ENCODE results near the gene RAC3.

RAC3 gene

DNA sequence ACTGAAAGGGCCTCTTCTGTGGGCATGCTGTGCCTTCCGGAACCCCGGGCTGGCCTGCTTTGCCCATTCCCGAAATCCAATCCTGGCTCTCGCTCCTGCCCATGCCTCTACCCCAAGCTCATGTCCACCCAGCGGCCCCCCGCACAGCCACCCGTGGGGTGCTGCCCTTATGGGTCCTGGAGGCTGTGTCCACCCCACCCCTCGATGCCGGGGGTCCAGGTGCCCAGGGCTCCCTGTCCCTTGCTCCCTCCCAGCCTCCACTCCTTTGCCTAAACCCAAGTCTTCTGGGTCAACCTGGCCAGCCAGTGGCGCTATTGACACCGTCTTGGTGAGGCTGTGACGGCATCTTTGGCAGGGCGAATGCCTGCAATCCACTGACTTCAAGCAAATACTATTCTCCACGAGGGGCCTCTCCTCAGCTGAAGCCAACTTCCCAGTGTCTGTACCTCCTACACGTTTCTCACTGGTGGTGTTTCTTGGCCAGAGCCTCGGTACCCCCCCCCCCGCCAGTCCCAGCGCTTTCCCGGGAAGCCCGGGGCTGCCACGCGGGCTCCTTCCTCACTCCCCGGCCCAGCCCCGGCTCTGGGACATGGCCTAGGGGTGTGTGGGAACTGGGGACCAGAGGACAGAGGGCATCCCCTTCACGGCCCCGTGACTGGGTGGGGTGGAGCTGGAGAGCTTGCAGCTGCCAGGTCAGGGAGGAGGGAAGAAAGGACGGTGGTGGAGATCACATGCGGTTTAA lies 46.3 kb downstream of the RAC3 start:
- DNase-seq, result no peak

DNA sequence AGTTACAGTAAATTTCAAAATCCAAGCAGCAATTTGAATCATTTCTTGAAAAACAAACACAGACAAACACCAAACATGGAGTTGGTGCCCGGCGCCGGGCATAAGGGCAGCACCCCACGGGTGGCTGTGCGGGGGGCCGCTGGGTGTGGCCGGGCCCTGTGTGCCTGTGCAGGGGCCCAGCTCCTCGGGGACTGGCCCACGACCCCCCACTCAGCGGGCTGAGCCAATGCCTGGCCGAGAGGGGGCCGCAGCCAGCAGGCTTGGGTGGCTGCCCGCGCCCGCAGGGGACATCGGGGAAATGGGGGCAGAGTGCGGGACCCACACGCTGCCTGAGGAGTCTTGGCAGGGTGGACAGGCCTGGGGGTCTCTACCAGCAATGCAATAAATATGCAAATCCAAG lies 47.0 kb downstream of the RAC3 start:
- no peak for DNase-seq

DNA sequence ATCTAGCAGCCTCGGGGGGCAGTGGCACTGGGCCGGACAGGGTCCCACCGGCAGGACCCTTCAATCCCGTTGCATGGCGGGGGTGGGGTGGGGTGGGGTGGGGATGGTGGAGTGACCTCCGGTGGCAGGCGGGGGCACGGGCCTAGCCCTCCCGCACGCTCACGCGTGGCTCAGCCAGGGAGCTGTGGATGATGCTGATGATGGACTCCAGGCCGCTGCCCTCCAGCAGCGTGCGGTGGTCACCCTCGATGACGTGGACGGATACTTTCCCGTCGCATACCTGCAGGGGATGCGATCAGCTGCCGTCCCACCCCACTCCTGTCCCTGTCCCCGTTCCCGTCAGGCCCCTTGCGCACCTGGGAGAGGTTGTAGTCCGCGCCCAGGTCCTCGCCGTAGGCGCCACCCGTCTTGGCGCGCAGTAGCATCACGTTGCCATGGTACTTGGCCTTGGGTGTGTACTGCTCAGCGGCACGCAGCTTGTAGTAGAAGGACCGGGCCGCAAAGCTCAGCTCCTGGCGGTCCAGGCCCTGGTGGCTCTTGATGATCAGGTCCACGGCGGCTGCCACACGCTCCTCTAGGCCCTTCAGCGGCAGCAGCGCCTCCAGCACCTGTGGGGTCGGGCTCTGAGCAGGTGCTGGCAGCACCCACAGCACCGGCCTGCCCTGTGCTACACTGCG lies 47.7 kb downstream of the RAC3 start:
- DNase-seq, result no peak

DNA sequence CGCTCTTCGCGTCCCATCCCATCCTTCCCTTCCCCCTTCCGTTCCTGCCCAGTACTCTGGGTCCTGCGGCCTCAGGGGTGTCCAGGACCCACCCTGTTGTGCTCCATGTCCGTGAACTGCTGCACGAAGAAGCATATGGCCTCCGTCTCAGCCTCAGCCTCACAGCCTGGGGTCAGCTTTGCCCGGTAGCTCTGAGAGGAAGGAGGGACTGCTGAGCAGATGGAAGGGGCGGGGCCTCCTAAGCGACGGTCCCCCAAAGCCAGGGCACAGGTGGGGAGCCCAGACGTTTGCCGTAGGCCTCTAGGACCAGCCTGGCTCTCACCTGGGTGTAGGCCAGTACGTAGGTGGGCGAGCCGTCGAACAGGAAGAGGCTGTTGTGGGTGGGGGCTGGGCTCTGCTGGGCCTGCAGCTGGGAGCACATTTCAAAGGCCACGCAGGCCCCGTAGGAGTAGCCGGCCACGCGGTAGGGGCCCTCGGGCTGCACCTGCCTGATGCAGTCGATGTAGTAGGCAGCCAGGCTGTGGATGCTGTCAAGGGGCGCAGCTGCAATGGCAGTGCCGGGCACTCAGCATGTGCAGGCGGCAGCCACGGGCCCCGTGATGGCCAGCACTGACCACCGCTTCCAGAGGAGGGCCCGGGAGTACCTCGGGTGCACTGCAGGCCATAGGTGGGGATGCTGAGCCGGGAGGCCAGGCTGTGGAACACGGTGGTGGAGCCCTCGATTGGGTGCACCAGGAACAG lies 48.7 kb downstream of the RAC3 start:
- no peak for DNase-seq

DNA sequence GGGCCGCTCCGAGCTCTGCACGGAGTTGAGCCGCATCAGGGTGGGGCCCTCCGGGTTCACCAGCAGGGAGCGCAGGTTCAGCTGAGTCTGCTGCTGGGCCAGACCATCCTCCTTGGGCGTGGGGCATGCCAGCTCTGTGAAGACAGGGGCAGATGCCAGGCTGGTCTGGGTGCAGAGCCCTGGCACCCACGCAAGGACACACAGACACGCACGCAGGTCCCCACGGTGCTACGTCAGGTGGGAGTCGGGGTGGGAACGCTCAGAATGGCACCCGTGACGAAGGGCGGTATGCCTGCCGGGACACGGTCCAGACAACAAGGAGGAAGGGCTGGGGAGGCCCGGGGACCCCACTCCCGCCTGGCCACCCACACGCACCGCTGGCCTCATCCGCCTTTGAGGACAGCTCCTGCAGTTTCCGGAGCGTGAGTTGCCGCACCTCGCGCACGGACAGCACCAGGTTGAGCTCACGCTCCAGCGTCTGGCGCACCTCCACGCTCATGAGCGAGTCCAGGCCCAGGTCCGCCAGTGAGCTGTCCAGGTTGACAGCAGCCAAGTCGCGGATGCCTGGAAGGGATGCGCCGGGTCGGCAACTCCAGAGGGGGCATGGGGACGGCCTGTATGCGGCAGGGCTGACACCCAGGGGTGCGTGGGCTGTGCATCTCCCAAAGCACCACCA lies 49.4 kb downstream of the RAC3 start:
- no peak for DNase-seq

DNA sequence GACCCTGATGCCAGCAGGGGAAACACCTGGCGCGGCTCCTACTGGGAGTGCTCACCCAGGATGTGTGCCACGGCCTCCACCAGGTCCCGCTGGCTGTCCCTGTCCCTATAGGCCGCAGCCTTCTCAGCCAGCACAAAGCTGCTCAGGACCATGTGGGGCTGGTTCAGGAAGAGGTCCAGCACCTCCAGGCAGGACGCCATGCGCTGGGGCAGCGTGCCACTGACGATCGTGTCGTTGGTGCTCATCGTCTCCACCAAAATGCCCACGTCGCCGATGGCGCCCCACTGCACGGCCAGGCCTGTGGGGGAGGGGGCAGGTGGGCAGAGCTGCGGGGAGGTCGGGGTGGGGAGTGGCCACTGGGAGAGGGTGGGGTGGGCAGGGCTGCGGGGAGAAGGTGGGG lies 50.1 kb downstream of the RAC3 start:
- DNase-seq, result no peak

DNA sequence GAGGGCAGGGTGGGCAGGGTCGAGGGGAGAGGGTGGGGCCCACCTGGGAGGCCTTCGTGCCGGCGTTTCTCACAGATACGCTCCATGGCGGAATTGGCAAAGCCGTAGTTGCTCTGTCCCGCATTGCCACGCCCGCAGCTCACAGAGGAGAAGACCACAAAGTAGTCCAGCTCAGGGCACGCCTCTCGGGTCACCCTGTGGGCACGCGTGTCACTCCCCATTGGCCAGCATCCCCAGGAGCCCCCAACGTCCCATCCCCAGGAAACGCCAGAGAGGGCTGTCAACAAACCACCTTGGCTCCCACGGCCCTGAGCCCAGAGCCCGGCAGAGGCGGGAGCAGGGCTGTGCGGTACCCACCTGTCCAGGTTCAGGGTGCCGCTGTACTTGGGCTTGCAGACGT lies 50.5 kb downstream of the RAC3 start:
- DNase-seq, result no peak

DNA sequence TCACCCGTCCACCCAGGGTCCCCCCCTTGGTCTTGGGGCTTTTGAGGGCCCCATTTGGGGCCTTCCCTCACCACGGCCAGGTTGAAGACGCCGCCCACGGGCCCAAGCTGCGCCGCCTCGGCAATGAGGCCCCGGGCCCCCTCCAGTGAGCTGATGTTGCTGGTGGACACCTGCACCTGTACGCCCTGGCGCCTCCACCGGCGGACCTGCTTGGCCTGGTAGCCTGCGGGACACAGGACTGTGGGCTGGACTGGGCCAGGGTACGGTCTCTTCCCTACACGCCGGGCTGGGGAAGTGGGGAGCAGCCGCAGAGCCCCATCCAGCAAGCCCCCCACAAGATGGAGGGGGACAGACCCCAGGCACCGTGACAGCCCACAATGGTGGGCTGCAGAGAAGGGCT lies 51.0 kb downstream of the RAC3 start:
- DNase-seq, result no peak

DNA sequence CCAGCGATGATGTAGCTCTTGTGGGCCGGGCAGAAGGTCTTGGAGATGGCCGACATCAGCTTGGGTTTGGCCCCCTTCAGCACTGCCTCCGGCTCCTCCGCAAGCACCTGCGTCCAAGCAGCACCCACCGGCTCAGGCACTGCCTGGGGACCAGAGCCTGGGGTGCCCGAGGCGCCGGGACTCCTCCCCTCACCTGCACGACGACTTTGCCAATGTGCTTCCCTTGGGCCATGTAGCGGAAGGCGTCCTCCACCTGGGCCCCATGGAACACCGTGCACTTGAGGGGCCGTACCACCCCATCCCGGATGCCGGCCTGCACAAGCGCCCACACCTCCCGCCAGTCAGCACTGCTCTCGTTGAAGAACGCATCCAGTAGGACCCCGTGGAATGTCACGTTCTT lies 51.5 kb downstream of the RAC3 start:
- no peak for DNase-seq

Measured in activated CD8-positive, alpha-beta memory T cell treated with anti-CD3 and anti-CD28 coated beads, Interleukin-2, amount 50 U/mL, for 4 hours (primary cell).